Endothelial cell of umbilical vein (primary cell): Measurements from ENCODE around the gene SETD9. TPM values are rescaled to one million over a fixed set of nuclear protein-coding genes. Genes with fewer than 3 reads are reported as not detected.

Experiments
- BruUV-seq: library from RNA; stranded (reverse); fragments of 400-500 nt; replicated peaks from 2 replicates; lab custom pipeline; 2021; lab: Mats Ljungman, UMichigan
- CTCF ChIA-PET: fragments of 300-600, 350-600 bp; sonication (Branson Sonifier 250); formaldehyde crosslinking; loops from one replicate; lab custom pipeline; 2021; ENCODE audit warnings: antibody characterized with exemption, inconsistent platforms; lab: Charles Lee
- POLR2A ChIA-PET: fragments of 300-600, 350-600 bp; sonication (Branson Sonifier 250); formaldehyde crosslinking; loops from one replicate; lab custom pipeline; 2021; ENCODE audit warnings: antibody characterized with exemption, inconsistent platforms; lab: Charles Lee
- DNase-seq: peaks from one replicate; pipeline ENCODE4 v3.0.0-alpha.2; 2011; ENCODE audit warnings: low read depth, low spot score
- FAIRE-seq: peaks from 2 replicates; lab custom pipeline; 2011; peaks lifted over from hg19 to GRCh38; lab: Jason Lieb, UNC
- H2AFZ ChIP-seq: 2 replicates; pipeline ENCODE4 v1.6.0; 2012; ENCODE audit warnings: low read depth, low read length, control low read depth, inconsistent platforms
- H3K27ac ChIP-seq: 2 replicates; pipeline ENCODE4 v1.5.1; 2011; ENCODE audit warnings: low read depth, mild to moderate bottlenecking, control low read depth, low read length, moderate library complexity; ENCODE audit not compliant: insufficient read depth
- H3K27me3 ChIP-seq, 2 experiments: 2 replicates each; pipeline versions ENCODE4 v1.6.0 to v1.6.1; 2011; ENCODE audit warnings: low read length in 2 of 2, mixed read lengths in 1 of 2; ENCODE audit not compliant: control insufficient read depth in 2 of 2, insufficient read depth in 2 of 2
- H3K36me3 ChIP-seq, 2 experiments: 2 replicates in 1 of 2; 3 replicates in 1 of 2; pipeline ENCODE4 v1.5.1; 2011; ENCODE audit warnings: low read length in 2 of 2, mild to moderate bottlenecking in 1 of 2, moderate library complexity in 1 of 2; ENCODE audit not compliant: control insufficient read depth in 2 of 2, insufficient read depth in 2 of 2; ENCODE audit errors: extremely low read depth in 1 of 2
- H3K4me1 ChIP-seq: 3 replicates; pipeline ENCODE4 v1.5.1; 2011; ENCODE audit warnings: mild to moderate bottlenecking, low read length; ENCODE audit not compliant: control insufficient read depth, insufficient read depth; ENCODE audit errors: extremely low read depth
- H3K4me2 ChIP-seq: 2 replicates; pipeline ENCODE4 v1.6.1; 2011; ENCODE audit warnings: low read length, control low read depth, mixed read lengths; ENCODE audit not compliant: insufficient read depth
- H3K4me3 ChIP-seq, 3 experiments: fragments of 200-600 bp in 1 of 3; sonication (generic), shearing (Covaris generic) in 1 of 3; replicated peaks in 1 of 3; 2 replicates each; pipeline ENCODE4 v1.5.1; 2011 to 2016; ENCODE audit warnings: control low read depth in 3 of 3, low read length in 3 of 3, mild to moderate bottlenecking in 2 of 3, inconsistent platforms in 1 of 3, low read depth in 1 of 3, moderate library complexity in 1 of 3; ENCODE audit not compliant: insufficient read depth in 1 of 3
- H3K79me2 ChIP-seq: 2 replicates; pipeline ENCODE4 v1.6.0; 2012; ENCODE audit warnings: low read length, inconsistent platforms; ENCODE audit not compliant: control insufficient read depth, insufficient read depth
- H3K9ac ChIP-seq: replicated peaks from 2 replicates; pipeline ENCODE3; 2011; ENCODE audit warnings: low read length, control low read depth; ENCODE audit not compliant: insufficient read depth; ENCODE audit errors: extremely low read depth
- H3K9me1 ChIP-seq: replicated peaks from 3 replicates; pipeline ENCODE4 v1.6.0; 2011; ENCODE audit warnings: mild to moderate bottlenecking, low read length; ENCODE audit not compliant: control insufficient read depth, insufficient read depth; ENCODE audit errors: extremely low read depth
- H3K9me3 ChIP-seq: replicated peaks from 2 replicates; pipeline ENCODE4 v1.5.1; 2012; ENCODE audit warnings: low read length, inconsistent platforms; ENCODE audit not compliant: control insufficient read depth, insufficient read depth
- H4K20me1 ChIP-seq: replicated peaks from 2 replicates; pipeline ENCODE3; 2011; ENCODE audit warnings: mild to moderate bottlenecking, low read length; ENCODE audit not compliant: control insufficient read depth, insufficient read depth; ENCODE audit errors: extremely low read depth
- CTCF ChIP-seq, 2 donors: IDR thresholded peaks; 1 replicate in 1 of 2; 2 replicates in 1 of 2; pipeline ENCODE4 v1.5.1; 2011; ENCODE audit warnings: low read length in 2 of 2, mild to moderate bottlenecking in 2 of 2, moderate library complexity in 2 of 2, control low read depth in 1 of 2, inconsistent platforms in 1 of 2, low read depth in 1 of 2; ENCODE audit not compliant: insufficient read depth in 1 of 2; ENCODE audit errors: extremely low read depth in 1 of 2
- EZH2 ChIP-seq: IDR thresholded peaks from 2 replicates; pipeline ENCODE4 v1.6.1; 2012; ENCODE audit warnings: borderline replicate concordance, low read depth, mild to moderate bottlenecking, moderate library complexity, low read length, inconsistent platforms; ENCODE audit not compliant: severe bottlenecking
- FOS ChIP-seq: IDR thresholded peaks from 2 replicates; pipeline ENCODE4 v1.6.1; 2011; ENCODE audit warnings: mild to moderate bottlenecking, low read length, moderate library complexity, borderline replicate concordance; ENCODE audit not compliant: insufficient read depth
- GATA2 ChIP-seq: IDR thresholded peaks from 2 replicates; pipeline ENCODE4 v1.7.0; 2011; ENCODE audit warnings: low read depth, mild to moderate bottlenecking, moderate library complexity, mixed read lengths, low read length; ENCODE audit not compliant: insufficient read length, insufficient read depth
- JUN ChIP-seq: IDR thresholded peaks from 2 replicates; pipeline ENCODE4 v1.6.1; 2011; ENCODE audit warnings: borderline replicate concordance, low read depth; ENCODE audit not compliant: insufficient read length, insufficient read depth
- MAX ChIP-seq: IDR thresholded peaks from 2 replicates; pipeline ENCODE4 v1.6.1; 2011; ENCODE audit not compliant: insufficient read depth, insufficient read length
- MYC ChIP-seq: IDR thresholded peaks from one replicate; pipeline ENCODE4 v1.6.1; 2011; ENCODE audit warnings: mild to moderate bottlenecking, low read depth, low read length
- POLR2A ChIP-seq: IDR thresholded peaks from 2 replicates; pipeline ENCODE4 v1.6.1; 2012; ENCODE audit warnings: low read depth, mild to moderate bottlenecking, control low read depth, low read length
- POLR2AphosphoS5 ChIP-seq: IDR thresholded peaks from 2 replicates; pipeline ENCODE4 v1.6.1; 2012; ENCODE audit warnings: low read depth, mild to moderate bottlenecking, control low read depth, low read length, moderate library complexity; ENCODE audit not compliant: insufficient read depth
- dilution Hi-C: fragments of 300-500 bp; cut with MboI; formaldehyde crosslinking; loops from one replicate; pipeline ENCODE4 v1.15.0; 2019; ENCODE audit warnings: low sequenced_read_pairs; ENCODE audit not compliant: extremely low pct_ligation_motif_present
- intact Hi-C: fragments of 100-400 bp; cut with micrococcal nuclease; formaldehyde crosslinking; loops from one replicate; pipeline ENCODE4 v1.10.0; 2022
- polyA plus RNA-seq, 4 experiments: library from polyadenylated mRNA; depleted of rRNA in 3 of 4; stranded (reverse) in 3 of 4; unstranded in 1 of 4; fragments of >200 nt; gene quantifications; 2 replicates each; pipeline versions ENCODE4 v1.2.1 to v1.2.3, GENCODE V29; 2011 to 2012; ENCODE audit warnings: missing spikeins in 1 of 4
- total RNA-seq: library from RNA; stranded (reverse); gene quantifications from 2 replicates; pipeline ENCODE4 v1.2.3, GENCODE V29; 2021

Gene SETD9
- total and polyA plus RNA-seq, 2 donors (not counting 3 experiments of a cell fraction or from before 2014, with no cell fraction given), result 7.1 to 7.9 TPM

DNA sequence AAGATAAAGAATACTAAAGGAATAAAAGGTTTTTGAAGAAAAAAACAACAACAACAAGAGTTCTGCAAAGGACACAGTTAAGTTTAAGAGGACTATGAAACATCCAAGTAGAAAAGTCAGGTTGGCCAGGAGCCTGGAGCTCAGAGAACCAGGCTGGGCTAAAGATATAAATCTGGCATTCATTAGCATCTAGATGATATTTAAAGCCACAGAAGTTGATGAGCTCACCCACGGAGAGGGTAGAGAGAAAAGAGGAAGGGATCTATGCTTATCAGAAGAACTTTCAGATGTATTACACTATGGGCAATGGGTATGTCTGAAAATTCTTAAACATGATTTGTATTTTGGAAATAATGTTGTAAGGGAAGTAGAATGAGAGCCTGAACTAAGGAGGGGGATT is 32.6 kb downstream of the SETD9 start:
- DNase-seq (no peak), FAIRE-seq (no peak)
- peaks cover 12 to 28% of the 10 kb centered on the region in 2 experiments for H3K36me3 ChIP-seq
- H3K9me3 ChIP-seq, result no peaks in the 10 kb centered on the region
- H4K20me1 ChIP-seq, result no peaks in the 10 kb centered on the region
- dilution Hi-C loops (no loop called here), intact Hi-C loops (no loop called here)
- H3K27ac ChIP-seq, result no peak overlapping the region
- H3K4me2 ChIP-seq, result no peak overlapping the region
- H3K9me1 ChIP-seq, result no peaks in the 10 kb centered on the region
- CTCF ChIA-PET, result no interaction called here
- POLR2A ChIA-PET, result no interaction called here
- H3K9ac ChIP-seq, result no peak overlapping the region
- H3K4me1 ChIP-seq, result no peaks in the 10 kb centered on the region
- BruUV-seq, result no TSS peak
- no peak overlapping the region for H3K4me3 ChIP-seq
- H3K27me3 ChIP-seq, result no peaks in the 10 kb centered on the region
- TF ChIP-seq GATA2, result no peak
- no peak for TF ChIP-seq FOS
- no peak for TF ChIP-seq POLR2AphosphoS5
- TF ChIP-seq MAX, result no peak
- TF ChIP-seq MYC, result no peak
- TF ChIP-seq JUN, result no peak
- no peak for TF ChIP-seq EZH2
- no peak for TF ChIP-seq POLR2A
- no peak for TF ChIP-seq CTCF (IDR thresholded peaks at IDR 0.05; ENCODE audit: extremely low read depth in 1 of 2, insufficient read depth in 1 of 2, low read depth in 1 of 2, low read length in 2 of 2)
- no peak overlapping the region for H2AFZ ChIP-seq
- H3K79me2 ChIP-seq, result no peaks in the 10 kb centered on the region
